Measurements from ENCODE around the gene GDF2.

The GDF2 gene

DNA sequence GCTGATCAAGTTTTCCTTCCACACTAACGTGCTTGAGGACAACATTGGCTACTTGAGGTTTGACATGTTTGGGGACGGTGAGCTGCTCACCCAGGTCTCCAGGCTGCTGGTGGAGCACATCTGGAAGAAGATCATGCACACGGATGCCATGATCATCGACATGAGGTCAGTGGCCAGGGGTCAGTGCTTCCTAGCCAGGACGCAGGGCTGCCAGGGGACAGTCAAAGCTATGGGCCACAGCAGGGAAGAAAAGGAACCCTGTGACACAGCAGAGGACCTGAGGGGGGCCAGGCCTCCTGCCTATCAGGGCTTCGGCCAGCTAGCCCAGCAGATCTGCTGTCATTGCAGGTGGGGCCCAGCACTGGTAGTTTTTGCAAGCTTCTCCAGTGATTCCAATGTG lies 31.1 kb downstream of the GDF2 start:
- DNase-seq (ENCODE audit: low spot score) = no peak

DNA sequence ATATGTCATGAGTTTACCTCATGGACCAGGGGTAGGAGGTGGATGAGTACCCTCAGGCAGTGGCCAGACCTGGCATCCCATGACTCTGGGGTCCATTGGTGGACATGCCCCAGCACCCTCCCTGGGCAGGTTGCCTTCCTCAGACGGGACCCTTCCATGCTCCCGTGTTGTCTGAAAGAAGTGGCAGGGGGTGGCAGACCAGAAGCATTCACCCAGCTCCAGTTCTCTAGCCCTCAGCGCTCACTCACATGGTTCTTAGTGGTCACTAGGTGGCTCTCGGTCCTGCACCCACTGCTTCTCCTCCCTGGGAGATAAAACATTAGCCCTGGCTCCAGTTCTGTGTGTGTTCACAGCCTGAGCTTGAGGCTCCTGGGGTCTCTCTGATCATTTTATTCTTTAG lies 31.9 kb downstream of the GDF2 start:
- peak; percentile 40 for DNase-seq (ENCODE audit: low spot score)

DNA sequence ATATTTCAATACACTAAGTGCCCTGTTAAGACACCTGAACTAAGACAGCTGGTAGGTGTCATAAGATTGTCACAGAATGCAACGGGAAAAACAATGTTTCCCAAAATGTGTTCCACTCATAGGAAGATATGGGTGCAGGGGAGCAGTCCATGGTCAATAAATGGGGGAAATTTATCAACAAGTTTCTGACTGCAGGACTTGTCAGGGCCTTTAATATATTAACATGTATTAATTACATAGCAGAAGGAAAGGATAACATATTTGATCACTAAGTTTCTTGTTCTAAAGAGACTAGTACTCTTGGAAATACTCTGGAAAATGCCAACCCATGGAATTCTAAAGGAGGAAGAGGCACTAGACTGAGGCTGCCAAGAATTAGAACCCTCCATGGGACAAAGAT lies 32.6 kb downstream of the GDF2 start:
- no peak for DNase-seq (ENCODE audit: low spot score)

DNA sequence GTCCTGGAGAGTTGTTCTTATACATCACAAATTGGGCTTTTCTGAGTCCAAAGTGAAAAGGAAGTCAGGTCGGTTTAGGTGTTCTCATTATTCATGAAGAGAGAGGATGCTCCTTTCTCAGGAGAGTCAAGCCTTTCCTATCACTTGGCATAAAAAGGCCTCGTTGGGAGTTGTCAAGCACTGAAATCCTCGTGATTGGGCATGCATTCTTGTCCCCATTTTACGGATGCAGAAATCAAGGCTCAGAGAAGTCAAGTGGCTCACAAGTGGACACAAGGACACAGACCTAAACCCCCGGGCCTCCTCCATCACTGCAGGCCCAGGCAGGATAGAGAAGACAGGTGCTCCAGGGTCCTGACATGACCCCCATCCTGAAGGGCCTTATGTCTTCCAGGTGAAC lies 34.5 kb downstream of the GDF2 start:
- no peak for DNase-seq (ENCODE audit: low spot score)

DNA sequence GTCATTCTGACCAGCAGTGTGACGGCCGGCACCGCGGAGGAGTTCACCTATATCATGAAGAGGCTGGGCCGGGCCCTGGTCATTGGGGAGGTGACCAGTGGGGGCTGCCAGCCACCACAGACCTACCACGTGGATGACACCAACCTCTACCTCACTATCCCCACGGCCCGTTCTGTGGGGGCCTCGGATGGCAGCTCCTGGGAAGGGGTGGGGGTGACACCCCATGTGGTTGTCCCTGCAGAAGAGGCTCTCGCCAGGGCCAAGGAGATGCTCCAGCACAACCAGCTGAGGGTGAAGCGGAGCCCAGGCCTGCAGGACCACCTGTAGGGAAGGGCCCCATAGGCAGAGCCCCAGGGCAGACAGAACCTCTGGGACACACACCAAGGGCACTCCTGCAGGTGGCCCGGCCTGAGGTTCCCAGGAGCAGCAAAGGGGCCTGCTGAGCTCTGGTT lies 34.9 kb downstream of the GDF2 start:
- DNase-seq (ENCODE audit: low spot score) = no peak

DNA sequence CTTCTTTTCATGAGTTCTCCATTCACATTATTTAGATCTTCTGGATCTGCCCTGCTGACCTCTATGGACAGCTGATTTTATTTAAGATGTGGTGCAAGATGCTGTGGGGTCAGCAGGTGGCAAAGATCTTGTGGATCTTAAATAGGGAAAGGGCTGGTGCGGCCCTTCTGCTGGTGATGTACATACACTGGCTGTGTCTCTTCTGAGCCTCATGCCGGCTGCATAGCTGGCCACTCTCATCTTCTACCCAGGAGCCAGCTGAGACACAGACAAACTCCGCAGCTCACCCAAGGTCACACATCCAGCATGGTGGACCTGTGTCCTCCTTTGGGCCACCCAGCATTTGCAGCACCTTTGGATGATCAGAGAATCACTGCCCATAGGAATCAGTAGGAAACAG lies 35.7 kb downstream of the GDF2 start:
- DNase-seq (ENCODE audit: low spot score) = no peak

DNA sequence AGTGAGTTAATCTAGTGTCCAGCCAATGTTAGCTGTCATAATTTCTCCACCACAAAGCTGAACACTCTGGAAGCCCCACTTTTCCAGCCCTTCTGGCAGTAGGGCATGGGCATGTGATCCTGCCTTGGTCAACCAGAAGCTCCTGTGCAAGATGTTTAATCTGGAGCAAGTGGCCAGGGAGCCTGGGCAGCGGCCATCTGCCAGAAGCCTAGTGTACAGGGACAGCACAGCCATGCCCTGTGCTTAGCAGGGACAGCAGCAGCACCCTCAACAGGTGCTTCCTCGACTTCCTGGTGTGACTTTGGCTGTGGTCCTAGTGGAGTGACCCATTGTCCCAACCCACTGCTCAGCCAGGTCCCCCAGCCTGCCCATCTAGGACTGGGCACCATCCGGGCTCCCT lies 36.2 kb downstream of the GDF2 start:
- no peak for DNase-seq (ENCODE audit: low spot score)

DNA sequence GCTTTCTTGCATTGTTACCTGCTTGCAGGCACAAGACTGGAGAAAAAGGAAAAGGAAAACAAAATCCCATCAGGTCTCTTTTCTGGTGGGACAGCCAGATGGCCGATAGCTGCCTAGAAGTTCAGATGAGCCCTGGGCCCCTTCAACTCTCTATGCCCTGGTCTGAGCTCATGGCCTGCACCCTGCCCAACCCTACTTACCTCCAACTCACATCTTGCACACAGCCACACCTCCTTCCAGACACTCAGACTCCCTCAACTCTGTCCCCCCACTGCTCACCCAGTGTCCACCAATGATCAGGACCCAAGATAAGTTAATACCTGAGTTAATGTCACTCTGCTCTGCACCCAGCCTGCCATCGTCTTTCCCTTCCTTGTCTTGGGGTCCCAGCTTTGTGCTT lies 36.8 kb downstream of the GDF2 start:
- no peak for DNase-seq (ENCODE audit: low spot score)

DNA sequence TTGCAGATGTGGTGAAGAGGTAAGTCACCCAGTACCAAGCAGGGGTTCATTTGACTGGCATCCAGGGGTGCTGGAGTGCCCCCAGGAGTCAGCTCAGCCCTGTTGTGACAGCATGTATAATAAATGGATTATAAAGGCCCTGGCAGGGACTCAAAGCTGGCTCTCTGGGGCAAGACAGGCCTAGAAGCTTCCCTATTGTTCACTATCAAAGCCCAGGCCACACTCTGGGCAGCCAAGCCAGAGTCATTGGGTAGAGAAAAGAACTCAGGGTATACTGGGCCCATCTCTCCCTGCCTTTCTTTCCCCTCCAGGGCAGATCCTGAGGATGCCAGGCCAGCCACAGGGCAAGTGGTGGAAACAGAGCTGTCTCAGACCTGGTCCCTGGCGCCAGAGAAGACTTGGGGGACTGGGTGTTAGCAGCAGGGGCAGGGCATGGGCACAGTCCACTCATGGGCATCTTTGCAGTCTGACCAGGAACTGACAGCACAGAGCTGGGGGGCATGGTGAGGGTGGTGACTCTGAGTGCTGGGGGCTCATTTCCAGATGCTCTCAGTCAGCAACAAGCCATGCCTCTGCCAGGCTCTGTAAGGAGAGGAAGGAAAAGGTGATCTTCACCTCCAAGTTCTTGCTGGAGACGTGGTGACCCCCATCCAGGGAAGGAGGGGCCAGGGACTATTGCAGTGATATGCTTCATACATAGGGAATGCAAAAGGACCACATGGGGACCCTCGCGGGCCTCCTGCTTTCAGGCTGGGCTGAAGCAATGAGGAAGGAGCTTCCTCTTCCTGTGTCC lies 37.6 kb downstream of the GDF2 start:
- DNase-seq (ENCODE audit: low spot score) = no peak

DNA sequence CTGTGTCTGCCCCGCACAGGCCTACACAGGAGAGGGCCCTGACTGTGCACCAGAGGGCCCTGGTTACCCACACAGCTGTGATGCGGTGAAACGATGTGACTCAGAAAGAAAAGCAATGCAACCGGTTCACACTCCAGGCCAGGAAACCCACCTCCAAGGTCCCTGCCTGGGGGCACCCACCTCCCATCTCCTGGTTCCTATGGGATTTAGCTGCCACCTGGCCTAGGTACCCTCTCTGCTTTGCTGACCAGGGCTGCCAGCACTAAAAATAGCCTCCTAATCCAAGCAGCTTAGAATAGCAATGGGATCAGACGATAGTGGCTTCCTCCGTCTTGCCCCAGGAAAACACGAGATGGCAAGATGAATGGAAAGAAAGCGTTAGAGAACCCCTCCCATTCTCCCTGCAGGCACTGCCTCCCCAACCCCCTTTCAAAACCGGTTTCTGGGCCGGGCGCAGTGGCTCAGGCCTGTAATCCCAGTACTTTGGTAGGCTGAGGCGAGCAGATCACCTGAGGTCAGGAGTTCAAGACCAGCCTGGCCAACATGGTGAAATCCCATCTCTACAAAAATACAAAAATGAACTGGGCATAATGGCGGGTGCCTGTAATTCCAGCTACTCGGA lies 38.3 kb downstream of the GDF2 start:
- DNase-seq (ENCODE audit: low spot score) = no peak

DNA sequence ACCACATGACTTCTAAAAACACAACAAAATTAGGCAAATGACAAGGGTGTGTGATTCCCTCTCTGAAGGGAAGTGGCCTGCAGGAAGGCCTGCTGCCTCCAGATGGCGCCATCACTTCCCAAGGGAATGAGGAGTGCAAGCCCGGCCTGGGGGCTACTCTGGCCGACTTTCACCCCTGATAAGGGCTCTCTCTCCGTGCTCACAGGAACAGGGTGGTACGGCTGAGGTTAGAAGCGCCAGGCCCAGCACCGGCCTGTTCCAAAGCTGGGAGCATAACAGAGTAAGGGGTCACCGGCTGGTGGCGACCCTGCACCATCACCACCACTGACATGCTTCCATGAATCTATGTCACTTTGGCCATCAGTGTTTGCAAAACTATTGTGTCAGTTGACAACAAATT lies 39.0 kb downstream of the GDF2 start:
- peak; percentile 67 for DNase-seq (ENCODE audit: low spot score)

DNA sequence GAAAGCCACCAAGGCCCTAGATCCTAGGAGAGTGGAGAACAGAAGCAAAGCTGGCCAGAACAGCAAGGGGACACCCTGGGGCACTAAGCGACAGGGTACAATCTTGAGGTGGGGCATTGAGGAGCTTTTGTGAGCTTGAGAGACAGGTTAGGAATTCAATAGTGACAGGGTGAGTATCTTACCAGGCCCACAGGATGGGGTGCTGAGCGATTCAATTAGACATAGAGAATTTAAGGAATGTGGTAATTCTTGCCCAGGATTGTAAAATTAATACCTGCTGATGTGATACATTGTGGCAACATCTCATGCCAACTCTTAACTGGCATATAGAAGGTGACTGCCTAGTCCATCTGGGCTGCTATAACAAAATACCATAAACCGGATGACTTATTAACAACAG lies 39.9 kb downstream of the GDF2 start:
- no peak for DNase-seq (ENCODE audit: low spot score)

DNA sequence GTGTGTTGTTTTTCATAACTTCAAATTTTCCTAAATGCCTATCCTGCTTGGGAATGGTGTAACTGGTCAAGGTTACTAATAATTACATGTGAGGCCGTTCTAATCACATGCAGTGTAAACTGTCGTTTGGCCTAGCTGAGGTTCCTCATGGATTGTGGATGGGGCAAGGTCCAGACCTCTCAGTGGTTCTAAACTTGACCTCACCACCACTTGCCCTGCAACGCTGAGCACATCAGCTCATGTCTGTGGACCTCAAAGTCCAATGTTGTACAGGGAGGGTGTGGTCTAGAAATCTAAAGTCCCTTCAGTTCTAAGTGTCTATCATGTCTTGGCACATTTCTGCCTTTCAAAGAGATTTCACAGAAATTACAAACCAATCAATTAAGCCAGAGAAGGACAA lies 41.5 kb downstream of the GDF2 start:
- no peak for DNase-seq (ENCODE audit: low spot score)

DNA sequence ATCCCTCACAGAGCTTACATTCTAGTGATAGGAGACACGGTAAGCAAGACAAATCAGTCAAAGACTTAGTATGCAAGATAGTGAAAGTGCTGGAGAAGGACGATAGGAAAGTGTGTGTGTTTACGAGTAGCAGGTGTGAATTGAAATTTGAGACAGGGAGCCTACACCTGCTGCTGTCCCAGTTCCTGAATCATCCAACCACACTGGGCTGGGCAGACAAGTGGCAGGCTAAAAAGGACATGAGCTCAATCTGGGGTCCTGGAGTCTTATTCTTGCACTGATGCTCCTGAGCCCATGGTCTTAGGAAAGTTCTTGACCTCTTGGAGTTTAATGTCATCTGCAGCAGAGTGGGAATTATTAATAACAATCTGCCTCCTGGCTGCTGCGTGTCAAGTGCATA lies 42.1 kb downstream of the GDF2 start:
- DNase-seq (ENCODE audit: low spot score) = no peak

DNA sequence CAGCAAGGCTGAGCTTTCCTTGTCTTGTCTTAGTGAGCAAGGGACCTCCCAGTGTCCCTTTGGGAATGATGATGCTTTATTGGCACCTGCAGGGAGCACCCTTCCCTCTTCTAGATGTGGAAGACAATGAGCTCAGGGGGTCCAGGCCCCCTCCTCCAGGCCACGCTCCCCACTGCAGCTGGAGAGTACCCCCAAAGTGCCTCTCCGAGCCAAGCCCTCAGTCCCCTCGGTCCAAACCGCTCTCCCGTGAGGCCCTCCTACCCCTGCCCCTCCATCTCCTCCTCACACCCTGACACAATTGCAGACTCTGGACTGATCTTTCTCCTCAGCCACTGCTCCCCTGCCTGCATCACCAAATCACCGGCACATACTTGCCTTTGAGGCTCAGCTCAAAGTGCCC lies 42.7 kb downstream of the GDF2 start:
- DNase-seq (ENCODE audit: low spot score) = no peak

DNA sequence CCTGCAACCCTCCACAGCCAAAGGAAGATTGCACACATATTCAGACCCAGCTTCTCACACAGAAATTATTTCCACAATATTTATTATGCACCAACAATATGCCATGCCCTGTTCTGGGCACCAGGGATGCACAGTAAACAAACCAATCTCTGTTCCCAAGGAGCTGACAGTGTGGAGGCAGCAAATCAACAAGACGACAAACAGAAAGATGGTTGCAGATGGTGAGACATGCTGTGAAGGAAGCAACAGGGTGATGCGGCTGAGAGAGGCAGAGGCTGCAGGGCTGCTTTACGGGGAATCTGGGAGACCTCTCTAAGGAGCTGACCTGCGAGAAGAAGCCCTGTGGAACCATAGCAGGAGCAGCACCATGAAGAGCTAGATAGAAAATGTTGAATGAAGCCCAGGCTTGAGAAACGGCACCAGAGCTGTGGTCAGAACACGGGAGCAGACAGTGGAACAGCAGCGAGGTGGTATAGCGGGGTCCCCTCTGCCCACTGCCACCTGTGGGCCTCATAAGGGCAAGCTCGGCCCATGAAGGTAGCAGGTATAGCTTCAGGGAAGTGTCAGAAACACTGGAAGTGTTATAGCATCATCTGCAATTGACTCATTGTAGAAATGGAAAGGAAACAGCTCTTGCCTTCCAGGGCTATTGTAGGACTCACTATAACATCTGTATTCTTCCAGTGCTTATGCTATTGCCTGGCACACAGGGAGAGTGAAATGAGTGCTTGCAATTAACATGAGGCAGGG lies 43.4 kb downstream of the GDF2 start:
- DNase-seq (ENCODE audit: low spot score) = no peak

DNA sequence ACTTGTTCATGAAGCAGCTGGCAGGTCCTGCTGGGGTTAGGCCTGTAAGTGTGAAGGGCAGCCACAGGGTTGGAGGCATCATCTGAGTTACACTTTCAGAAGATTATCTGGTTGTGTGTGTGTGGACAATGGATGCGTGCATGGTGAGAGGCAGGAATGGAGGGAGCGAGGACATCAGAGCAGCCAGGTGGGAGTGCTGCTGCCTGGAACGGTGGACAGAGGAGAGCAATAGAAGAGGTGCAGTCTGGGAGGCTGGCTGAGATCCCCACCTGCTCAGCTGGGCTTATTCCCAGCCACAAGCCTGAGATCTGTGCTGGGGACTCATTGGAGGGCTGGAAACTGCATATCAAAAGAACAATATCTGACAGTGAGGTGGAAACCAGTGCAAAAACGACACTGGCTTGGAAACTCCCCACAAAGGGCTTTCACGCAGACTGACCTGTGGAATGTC lies 44.0 kb downstream of the GDF2 start:
- DNase-seq (ENCODE audit: low spot score) = no peak

DNA sequence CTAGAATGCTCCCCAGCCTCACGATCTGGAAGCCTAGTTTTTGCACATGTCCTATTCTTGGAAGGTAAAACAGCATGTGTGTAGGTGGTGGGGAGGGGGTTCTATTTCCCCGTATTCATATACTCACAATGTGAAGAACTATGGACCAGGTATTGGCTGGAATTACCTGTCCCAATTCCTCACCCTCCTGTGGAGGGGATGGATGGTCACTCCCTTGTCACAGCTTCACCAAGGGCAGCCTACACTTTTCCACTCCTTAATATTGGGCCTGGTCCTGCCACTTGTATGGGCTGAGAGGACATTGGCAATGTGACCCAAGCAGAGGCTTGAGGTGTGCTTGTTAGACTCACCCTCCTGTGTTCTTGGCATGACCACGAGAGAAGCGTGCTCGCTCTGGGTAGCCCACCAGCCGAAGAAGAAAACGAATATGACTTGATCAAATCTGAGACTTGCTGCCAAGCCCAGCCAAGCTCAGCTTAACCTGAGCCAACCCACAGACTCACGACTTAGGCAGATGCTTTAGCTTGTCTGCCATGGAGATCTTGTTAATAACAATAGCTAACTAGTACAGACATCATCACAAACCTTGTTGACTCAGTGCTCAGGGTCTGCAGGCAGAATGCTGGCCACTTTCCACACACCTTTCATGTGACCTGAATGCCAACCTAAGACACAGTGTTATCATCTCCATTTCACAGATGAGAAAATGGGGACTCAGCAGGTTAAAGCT lies 44.6 kb downstream of the GDF2 start:
- no peak for DNase-seq (ENCODE audit: low spot score)

DNA sequence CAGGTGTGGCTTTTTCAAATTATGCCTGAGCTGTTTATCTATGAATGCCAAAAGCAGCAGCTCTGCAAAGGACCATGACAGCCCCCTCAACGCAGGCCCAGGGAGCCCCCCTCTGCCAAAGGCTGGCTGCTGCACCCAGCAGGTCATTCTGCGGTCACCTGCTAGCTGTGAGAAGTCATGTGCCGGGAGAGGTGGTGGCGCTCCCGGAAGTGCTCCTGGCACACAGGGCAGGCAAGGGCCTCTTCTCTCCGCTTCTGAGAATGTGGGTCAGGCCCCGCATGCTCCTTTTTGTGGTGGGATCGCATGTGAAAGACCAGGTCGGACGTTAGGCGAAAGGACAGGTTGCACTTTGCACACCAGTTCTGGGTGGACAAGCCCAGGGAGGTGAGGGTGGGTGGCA lies 45.4 kb downstream of the GDF2 start:
- DNase-seq (ENCODE audit: low spot score) = no peak

DNA sequence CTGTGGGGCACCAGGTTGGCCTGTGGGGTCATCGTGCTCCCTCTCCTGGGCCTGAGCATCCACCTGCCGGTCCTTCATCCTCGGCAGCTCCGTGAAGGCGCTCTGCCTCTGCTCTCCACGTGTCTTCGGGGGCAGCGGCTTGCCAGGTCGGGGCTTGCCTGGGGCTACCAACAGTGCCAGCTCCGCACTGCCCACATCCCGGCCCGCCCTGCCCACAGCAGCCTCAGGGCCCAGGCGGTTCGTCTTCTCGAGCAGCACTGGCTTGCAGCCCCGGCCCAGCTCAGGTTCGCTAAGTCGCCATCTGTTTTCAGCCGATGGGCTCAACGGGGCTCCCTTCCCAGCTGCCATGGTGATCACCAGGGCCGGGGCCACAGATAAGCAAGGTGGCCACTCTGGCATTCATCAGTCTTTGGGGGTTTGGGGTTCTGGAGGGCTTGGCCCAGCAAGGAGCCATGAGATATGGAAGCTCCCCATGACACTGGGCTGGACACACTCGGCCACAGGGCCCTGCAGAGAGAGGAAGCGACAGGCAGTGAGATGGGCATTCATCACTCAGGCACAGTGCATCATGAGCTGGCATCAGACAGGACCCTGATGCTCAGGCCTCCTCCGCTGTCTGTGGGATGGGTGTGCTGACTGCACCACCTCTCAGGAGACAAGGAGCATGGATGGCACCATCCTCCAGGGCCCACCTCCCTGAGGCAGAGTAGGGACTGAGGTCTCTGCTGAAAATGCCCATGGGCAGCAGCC lies 46.4 kb downstream of the GDF2 start:
- DNase-seq (ENCODE audit: low spot score) = no peak

DNA sequence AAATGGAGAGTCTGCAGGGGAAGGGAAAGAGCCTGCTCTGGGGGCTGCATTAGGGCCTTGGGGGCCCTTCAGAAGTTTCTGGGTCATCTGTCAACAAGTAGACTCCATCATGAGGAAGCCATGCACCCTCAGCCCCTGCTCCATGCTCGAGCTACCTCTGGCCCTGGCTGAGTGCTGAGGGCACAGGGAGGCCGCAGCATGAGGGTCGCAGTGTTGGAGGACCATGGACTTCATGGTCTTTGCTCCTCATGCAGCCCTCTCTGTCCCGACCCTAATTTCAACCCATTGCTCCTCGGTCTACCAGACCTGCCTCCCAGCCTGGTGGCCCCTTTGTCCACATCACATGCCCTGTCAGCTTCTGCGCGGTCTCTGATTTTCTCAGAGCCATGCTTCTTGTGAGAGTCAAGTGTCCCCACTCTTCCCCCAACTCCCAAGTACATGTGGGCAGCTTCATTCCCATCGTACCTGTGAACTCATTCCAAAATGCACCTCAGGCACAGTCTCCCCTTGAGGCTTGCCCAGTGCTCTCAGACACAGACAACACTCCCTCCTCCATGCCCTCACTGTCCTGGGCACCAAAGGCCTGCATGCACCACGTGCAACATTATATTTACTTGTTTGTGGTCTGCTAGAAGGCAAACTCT lies 47.1 kb downstream of the GDF2 start:
- no peak for DNase-seq (ENCODE audit: low spot score)
